GM21390 (cell line): ENCODE measurements around the gene TAF11L13.

ENCODE experiments used
- ATAC-seq: cut with Tn5 transposase; IDR thresholded peaks from one replicate; pipeline ENCODE4 v1.9.1; 2021; ENCODE audit not compliant: unreplicated experiment

The TAF11L13 gene

DNA sequence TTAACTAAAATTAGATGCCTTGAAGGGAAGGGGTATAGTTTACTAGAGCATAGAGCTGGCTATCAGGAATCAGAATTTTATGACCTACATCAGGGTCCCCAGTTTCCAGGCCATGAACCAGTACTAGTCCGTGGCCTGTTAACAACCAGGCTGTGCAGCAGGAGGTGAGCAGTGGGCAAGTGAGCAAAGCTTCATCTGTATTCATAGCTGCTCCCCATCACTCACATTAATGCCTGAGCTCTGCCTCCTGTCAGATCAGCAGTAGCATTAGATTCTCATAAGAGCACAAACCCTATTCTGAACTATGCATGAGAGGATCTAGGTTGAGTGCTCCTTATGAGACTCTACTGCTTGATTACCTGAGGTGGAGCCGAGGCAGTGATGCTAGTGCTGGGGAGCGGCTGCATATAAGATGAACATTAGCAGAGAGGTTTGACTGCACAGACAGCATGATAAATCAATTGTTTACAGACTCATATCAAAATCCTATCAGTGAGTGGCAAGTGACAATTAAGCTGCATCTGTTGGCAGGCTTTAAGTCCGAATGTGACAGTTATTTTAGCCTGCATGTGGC lies 47.0 kb downstream of the TAF11L13 start:
- no peak for ATAC-seq

DNA sequence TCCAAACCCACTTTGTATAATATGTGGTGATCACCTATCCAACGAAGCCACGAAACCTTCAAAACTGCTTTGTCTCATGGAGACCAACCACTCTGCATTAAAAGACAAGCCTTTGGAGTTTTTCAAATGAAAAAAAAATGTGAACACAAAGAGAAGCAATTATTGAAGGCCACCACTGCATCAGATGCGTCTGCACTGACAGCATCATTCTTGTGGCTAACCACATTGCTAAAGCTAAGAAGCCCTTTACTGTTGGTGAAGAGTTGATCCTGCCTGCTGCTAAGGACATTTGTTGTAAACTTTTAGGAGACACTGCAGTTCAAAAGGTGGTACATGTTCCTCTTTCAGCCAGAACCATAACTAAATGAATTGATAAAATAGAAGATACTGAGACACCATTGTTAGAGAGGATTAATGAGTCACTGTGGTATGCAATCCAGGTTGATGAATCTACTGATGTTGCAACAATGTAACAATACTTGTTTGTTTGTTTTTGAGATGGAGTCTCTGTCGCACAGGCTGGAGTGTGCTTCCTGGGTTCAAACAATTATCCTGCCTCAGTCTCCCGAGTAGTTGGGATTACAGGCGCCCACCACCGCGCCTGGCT lies 47.8 kb downstream of the TAF11L13 start:
- no peak for ATAC-seq

DNA sequence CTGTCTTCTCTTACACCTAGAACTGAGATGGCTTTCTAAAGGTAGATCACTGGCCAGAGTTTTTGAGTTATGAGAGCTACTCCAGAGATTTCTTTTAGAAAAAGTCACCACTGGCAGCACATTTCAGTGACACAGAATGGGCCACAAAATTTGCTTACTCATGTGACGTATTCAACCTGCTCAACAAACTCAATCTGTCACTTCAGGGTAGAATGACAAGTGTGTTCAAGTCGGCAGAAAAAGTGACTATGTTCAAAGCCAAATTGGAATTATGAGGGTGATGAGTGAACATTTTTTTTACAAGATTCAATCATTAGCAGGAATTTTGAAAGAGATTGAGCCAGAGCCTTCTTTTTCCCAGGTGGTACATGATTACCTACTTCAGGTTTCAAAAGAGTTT lies 48.8 kb downstream of the TAF11L13 start:
- no peak for ATAC-seq
